ENCODE data around the gene SOBP.

Gene SOBP

DNA sequence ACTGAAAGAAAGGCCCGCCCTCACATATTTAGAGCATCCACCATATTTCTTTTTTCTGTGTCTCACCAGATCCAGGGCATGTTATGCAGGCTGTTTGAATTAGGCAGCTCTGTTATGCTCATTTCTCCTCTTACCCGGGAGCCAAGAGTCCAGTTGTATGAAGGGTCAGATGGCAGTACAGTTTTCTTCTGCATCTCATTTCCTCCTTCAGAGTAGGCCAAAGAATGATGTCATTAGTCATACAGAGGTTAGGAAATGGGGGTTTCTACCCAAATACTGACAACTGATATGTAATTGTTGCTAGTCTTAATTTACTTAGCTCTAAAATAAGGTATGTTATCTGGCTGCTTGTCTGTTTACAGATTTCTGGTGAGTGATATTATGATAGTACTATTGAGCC is 130.8 kb downstream of the SOBP start:
- no peak overlapping the region for H3K4me3 ChIP-seq (ENCODE audit: low read depth, low read length)
- TF ChIP-seq, protein P1, sequence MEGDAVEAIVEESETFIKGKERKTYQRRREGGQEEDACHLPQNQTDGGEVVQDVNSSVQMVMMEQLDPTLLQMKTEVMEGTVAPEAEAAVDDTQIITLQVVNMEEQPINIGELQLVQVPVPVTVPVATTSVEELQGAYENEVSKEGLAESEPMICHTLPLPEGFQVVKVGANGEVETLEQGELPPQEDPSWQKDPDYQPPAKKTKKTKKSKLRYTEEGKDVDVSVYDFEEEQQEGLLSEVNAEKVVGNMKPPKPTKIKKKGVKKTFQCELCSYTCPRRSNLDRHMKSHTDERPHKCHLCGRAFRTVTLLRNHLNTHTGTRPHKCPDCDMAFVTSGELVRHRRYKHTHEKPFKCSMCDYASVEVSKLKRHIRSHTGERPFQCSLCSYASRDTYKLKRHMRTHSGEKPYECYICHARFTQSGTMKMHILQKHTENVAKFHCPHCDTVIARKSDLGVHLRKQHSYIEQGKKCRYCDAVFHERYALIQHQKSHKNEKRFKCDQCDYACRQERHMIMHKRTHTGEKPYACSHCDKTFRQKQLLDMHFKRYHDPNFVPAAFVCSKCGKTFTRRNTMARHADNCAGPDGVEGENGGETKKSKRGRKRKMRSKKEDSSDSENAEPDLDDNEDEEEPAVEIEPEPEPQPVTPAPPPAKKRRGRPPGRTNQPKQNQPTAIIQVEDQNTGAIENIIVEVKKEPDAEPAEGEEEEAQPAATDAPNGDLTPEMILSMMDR (IDR thresholded peaks at IDR 0.05; ENCODE audit: low read depth, low read length), result no peak
- in situ Hi-C loops (cut with HindIII; ENCODE audit: low sequenced_read_pairs), result no loop called here
- no peak for DNase-seq (ENCODE audit: low read depth, low spot score)

GRCh38 chr6:107621229-107621937 is 131.5 kb downstream of the SOBP start:
- in situ Hi-C loops (cut with HindIII; ENCODE audit: low sequenced_read_pairs), result no loop called here
- no peak for DNase-seq (ENCODE audit: low read depth, low spot score)
- H3K4me3 ChIP-seq (ENCODE audit: low read depth, low read length), result no peak overlapping the region
- TF ChIP-seq, protein P1 (IDR thresholded peaks at IDR 0.05; ENCODE audit: low read depth, low read length), result no peak

DNA sequence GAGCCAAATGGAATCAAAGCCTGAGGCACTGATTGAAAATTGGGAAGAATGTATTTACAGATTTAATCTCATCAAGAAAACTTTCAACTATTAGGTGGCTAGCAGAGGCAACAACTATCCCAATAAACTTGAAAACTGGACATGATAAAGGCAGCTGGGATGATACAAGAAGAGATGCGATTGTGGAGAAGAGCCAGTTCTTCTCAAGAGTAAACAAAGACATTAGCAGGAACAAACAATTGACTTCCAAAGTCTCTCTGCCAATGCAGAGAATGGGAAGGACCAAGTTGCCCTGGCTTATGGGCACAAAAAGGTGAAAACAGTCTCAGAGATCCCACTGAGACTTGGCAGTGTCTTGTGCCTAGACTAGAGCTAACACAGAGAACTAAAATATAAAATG is 132.4 kb downstream of the SOBP start:
- H3K4me3 ChIP-seq (ENCODE audit: low read depth, low read length), result no peak overlapping the region
- no peak for DNase-seq (ENCODE audit: low read depth, low spot score)
- TF ChIP-seq, protein P1 (IDR thresholded peaks at IDR 0.05; ENCODE audit: low read depth, low read length), result no peak
- in situ Hi-C loops (cut with HindIII; ENCODE audit: low sequenced_read_pairs), result no loop called here

- TF ChIP-seq, protein P1 (IDR thresholded peaks at IDR 0.05; ENCODE audit: low read depth, low read length), result no peak
- H3K4me3 ChIP-seq (ENCODE audit: low read depth, low read length), result no peak overlapping the region
- DNase-seq (ENCODE audit: low read depth, low spot score), result no peak
- in situ Hi-C loops (cut with HindIII; ENCODE audit: low sequenced_read_pairs), result no loop called here
These were observed 134.1 kb downstream of the SOBP start for GRCh38 chr6:107624050-107624449.

DNA sequence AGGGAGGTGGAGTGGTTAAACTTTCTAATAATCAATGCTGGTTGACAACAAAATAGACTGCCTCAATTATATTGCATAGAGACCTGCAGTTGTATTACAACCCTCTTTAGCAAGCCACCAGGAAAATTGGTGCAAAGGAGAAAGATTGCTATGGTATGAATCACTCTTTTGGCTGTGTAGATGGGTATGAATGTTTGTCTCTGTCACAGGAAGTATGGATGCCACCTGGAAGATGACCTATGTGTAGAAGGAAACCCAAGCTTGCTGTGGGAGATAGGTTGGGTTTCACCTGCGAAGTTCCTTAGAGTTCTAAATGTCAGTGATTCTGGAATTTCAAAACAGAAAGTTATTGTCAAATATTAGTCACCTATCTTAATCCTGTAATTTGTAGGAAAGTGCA is 134.6 kb downstream of the SOBP start:
- TF ChIP-seq, protein P1 (IDR thresholded peaks at IDR 0.05; ENCODE audit: low read depth, low read length), result no peak
- DNase-seq (ENCODE audit: low read depth, low spot score), result no peak
- in situ Hi-C loops (cut with HindIII; ENCODE audit: low sequenced_read_pairs), result no loop called here
- no peak overlapping the region for H3K4me3 ChIP-seq (ENCODE audit: low read depth, low read length)

DNA sequence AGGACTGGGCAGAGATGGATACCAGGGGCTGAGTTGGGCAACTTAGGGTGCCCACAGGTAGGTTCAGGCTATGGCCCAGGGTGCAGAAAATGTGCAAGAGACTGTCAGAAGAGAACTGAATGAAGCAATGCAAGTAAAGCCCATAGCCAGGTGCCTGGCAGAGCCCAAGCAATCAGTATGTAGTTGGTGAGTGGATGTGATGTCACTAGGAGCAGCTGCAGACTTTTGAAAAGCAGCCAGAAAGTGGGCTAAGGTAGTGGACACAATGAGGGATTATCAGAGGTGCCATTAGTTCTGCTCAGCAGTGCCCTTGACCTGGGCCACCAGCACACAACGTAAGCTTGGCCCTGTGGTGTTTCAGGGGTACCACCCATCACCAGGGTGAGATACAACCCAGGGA is 135.3 kb downstream of the SOBP start:
- in situ Hi-C loops (cut with HindIII; ENCODE audit: low sequenced_read_pairs), result no loop called here
- TF ChIP-seq, protein P1 (IDR thresholded peaks at IDR 0.05; ENCODE audit: low read depth, low read length), result no peak
- DNase-seq (ENCODE audit: low read depth, low spot score), result no peak
- H3K4me3 ChIP-seq (ENCODE audit: low read depth, low read length), result no peak overlapping the region

Data from astrocyte of the spinal cord (primary cell).